ENCODE data around the gene KIF1A. TPM values are rescaled to one million over a fixed set of nuclear protein-coding genes. Genes with fewer than 3 reads are reported as not detected.

The KIF1A gene
- total RNA-seq, 1 donor from 2014 or later = 10.2 TPM

DNA sequence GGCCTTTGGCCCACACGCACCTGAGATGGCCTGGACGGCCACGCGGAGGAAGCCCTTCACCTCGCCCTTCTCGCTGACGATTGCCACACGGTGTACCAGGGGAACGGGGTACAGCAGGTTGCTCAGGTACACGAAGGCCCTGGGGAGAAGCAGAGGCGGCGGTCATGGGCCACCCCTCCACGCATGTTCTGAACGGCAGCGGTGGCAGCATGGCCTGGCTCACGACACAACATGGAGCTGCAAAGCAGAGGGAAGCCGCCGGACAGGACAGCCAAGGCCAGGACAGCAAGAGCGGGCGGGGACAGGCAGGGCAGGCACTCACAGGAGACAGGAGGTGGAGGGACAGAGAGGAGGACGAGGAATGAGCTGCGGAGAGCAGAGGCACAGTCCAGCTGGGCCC lies 69.6 kb downstream of the KIF1A start:
- intact Hi-C loops (cut with DNase I) = no loop called here

DNA sequence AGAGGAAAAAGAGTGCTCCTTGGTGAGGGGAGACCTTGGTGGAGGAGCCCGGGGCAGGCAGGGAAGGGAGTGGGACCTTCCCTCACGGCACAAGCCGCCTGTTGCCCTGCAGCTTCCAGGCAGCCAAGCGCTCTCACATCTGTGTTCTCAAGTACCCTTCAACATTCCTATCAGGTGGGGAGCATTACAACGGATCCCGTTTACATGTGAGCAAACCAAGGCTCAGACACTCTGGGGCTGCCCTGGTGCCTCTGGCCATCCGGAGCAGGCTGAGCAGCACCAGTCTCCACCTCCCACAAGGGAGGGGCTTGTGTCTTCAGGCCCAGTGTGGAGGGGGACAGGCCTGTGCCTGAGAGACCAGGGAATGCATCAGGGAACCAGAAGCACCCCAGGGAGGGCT lies 70.5 kb downstream of the KIF1A start:
- intact Hi-C loops (cut with DNase I) = no loop called here

More for the DNA sequence above, 69.6 kb downstream of the KIF1A start:
- no peak for DNase-seq (ENCODE audit: low spot score)

DNA sequence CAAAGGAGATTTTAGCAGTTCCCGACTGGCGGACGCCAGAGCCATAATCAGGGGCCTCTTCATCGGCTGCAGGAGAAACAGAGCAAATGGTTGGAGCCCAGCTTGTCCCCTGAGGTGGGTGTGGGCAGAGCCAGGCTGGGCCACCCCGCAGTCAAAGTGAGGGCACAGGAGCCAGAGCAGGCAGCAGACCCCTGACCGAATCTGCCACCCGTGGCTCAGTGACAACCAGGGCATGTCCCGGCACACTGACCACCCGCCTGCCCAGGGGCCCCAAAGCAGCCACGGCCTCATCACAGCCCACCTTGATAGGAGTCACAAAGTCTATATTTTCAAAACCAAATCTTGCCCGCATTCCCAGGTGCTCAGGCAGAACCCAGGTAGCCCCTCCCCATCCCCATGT lies 72.8 kb downstream of the KIF1A start:
- DNase-seq (ENCODE audit: low spot score) = no peak
- intact Hi-C loops (cut with DNase I) = no loop called here

More for the DNA sequence above, 70.5 kb downstream of the KIF1A start:
- no peak for DNase-seq (ENCODE audit: low spot score)

DNA sequence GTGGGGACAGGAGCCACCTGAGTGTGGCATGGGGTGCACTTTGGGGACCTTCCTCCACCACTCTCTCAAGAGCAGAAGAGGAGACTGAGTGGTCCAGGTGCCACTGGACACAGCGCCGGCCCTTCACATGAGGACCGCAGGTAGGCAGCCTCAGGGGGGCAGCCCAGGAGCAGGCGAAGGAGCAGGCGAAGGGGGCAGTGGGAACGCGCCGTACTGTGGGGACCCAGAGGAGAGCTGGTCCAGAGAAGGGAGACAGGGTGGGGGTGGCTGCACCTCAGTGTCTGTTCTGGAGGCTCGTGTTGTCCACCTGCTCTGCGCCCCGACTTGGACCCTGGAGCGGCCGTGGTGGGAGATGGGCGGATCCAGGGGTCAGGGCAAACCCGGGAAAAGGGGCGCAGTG lies 73.3 kb downstream of the KIF1A start:
- intact Hi-C loops (cut with DNase I) = no loop called here
- no peak for DNase-seq (ENCODE audit: low spot score)

DNA sequence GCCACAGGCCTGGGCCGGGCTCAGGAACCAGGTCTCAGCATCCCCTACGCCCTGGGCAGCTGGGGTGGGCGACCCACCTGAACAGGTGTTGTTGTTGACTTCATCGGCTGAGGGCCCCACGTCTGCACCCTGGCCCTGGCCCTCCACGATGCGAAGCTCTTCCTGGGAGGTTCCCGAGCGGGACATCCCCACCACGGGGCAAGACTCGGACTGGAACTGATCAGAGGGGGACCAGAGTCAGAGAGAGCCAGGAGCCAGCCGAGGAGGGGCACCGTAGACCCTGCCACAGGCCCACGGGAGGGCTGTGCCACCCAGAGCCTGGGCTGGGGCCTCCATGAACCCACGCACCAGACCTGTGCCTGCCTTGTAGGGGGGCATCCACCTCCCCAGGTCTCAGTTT lies 74.1 kb downstream of the KIF1A start:
- intact Hi-C loops (cut with DNase I) = no loop called here
- DNase-seq (ENCODE audit: low spot score) = no peak

DNA sequence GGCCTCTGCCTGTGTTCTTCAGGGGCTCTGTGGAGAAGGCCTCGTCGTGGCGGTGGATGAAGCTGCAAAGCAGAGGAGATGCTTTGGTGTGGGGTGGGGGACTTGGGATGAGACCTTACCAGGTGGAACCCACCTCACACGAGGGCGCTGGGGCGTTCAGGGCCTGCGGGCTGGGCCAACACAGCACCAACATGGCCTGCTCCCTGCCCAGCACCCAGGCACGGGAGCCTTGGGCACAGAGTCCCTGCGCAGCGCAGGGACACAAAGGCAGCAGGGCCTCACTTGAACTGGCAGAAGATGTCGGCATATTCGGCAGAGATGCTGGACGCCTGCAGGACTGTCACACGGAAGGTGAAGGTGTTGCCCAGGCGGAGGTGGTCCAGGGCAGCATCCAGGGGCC lies 74.6 kb downstream of the KIF1A start:
- intact Hi-C loops (cut with DNase I) = no loop called here
- no peak for DNase-seq (ENCODE audit: low spot score)

DNA sequence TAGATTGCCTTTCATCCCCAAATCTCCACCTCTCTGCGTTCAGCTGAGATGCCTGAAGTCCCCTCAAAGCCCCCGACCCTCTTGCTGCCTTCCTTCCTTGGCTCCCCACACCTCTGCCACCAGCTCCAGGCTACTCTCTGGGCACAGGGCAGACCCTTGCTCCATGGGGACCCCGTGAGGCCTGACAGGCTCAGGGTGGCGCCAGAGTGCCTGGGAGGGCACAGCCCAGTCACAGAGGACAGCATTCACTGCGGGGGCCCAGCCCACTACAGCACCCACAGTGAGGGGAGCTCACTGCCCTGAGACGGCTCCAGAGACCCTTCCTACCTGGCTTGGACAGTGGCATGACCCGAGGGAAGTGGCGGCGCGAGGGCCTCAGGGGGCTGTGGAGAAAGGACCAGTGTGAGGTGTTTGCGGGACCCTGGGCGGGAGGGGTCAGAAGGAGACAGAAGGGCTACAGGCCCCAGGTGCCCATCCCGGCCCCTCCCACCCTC lies 77.4 kb downstream of the KIF1A start:
- intact Hi-C loops (cut with DNase I) = no loop called here

DNA sequence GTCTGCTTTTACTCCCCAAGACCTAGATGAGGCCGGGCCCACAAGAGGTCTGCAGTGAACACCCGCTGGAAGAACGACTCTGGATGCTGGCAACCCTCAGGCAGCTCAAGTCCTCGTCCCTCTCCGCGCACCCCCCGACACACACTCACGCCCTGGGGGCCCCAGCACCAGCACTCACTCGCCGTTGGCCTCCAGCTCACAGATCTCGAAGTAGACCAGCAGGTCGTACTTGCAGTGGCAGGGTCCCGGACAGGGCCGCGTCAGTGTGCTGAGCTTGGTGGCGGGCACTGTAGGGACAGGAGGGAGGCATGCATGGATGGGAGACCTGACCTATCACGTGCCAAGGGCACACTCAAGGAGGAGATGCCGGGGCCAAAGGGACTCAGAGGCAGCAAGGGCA lies 78.9 kb downstream of the KIF1A start:
- intact Hi-C loops (cut with DNase I) = no loop called here
- no peak for DNase-seq (ENCODE audit: low spot score)

More for the DNA sequence above, 77.4 kb downstream of the KIF1A start:
- no peak for DNase-seq (ENCODE audit: low spot score)

DNA sequence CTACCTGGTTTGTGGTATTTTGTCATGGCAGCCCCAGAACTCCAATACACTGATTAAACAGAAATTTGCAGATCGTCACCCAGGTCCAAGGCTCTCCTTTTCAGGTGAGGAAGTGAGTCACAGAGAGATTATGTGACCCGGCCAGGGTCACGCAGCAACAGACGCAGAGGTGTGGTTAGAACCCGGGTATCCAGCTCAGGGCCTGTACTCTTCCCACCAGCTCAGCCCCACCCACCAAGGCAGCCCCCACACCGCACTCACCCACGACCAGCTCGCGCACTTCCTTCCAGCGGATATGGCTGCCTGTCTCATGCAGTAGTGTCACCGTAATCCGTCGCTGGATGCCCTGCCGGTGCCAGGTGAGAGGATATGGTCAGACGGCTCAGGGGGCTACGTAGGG lies 80.2 kb downstream of the KIF1A start:
- intact Hi-C loops (cut with DNase I) = no loop called here
- no peak for DNase-seq (ENCODE audit: low spot score)

DNA sequence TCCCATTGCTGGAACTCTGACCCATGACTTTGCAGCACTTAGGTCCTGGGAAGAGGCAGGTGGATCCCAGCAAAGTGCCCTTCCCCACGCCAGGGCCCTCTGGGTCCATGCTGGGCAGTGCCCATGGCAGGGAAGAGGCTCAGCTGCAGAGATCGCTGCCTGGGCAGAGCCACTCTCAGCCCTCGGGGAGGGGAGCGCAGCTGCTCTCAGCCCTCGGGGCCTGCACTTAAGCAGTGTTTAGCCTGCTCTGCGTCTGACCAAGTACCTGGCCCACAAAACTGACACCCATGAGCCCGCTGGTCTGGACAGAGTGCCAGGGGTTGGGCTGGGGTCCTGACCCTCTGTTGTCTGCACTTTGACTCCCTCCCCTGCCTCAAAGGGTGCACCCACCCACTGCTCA lies 82.1 kb downstream of the KIF1A start:
- intact Hi-C loops (cut with DNase I) = no loop called here
- no peak for DNase-seq (ENCODE audit: low spot score)

DNA sequence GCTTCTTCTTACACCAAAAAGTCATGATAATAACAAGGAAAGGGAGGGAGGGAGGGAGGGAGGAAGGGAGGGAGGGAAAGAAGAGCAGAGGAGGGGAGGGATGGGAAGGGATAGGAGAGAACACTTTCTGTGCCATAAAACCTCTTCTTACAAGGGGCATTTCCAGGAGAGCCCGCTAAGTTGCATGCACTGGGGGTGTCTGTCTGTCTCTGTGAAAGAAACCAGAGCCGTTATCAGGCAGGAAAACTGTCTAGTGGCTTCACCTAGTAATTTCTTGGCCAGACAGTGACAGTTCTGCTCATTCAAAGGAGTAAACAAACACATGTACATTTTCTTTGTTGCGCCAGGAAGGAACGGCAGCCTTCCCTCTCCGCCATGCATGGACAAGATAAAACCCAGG lies 82.5 kb downstream of the KIF1A start:
- DNase-seq (ENCODE audit: low spot score) = no peak
- intact Hi-C loops (cut with DNase I) = no loop called here

DNA sequence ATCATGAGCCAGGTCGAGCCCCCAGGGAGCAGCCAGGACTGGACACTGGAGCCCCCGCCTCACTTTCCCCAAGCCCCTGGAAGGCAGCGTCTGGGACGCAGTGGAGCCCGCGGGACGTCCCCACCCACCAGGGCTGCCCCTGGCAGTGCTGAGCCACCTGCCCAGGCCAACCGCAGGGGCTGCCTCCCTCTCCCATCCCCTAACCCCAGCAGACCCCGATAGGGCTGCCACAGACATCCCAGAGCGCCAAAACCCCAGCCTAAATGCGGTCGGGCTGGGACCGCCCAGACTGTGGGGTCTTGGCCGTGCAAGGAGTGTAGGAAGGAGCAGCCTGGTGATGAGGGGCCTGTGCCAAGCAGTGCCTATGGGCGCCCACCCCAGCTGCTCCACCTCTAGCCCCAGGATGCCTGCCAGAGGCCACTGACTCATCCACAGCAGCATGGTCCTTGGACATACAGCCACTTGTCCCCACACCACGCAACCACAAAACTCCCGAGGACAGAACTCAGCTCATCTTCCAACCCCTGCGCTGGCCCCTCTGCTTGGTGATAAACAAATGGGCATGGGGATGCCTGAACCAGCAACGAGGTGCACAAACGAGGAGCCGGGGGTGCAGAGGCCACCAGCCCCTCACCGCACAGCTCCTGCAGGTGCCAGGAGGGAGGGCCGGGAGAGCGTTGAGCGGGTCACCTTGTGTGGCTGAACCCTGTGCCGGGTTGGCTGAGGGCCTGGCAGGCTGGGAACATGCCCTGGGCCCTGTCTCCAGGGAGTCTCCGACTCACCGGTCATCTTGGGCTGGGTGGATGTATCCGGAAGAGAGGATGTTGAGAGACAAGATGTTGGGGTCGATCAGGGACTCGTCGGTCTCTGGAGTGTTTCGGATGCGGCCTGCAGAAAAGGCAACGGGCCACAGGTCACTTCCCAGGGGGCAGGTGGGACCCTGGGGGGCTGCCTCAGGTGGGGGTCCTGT lies 83.5 kb downstream of the KIF1A start:
- no peak for DNase-seq (ENCODE audit: low spot score)
- intact Hi-C loops (cut with DNase I) = no loop called here

DNA sequence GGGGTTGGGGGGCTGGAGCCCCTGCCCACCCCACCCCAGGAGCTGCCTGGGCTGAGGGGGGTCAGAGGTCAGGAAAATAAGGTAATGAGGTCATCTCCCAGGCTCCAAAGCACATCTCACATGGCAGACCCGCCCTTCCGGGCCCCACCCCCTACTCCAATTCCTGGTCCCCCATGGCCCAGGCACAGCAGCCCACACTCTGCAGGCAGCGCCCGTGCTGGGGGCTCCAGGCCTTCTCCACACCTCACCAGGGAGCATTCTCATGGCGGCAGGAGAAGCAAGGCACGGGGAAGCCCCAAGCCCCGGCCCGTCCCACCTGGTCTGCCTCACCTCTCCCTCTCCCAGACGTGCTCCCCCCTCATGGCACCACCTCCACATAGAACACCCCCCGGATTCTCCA lies 84.5 kb downstream of the KIF1A start:
- no peak for DNase-seq (ENCODE audit: low spot score)
- intact Hi-C loops (cut with DNase I) = no loop called here

DNA sequence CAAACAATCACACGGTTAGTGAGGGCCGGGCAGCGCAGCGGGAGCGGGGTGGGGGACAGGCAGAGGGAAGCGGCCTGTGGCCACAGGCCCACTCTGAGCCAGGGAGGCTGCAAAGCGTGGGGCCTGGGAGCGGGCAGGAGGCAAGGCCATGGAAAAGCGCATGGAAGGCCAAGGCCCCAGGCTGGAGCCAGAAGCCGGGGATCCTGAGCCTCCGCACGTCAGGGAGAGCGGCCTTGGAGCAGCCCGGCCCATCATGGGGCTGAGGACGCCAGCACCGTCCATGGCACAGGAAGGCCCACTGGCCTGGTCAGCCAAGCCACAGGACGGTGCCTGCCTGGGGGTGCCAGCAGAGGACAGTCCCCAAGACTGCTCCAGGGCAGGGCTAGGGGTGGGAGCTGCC lies 85.3 kb downstream of the KIF1A start:
- DNase-seq (ENCODE audit: low spot score) = no peak
- intact Hi-C loops (cut with DNase I) = no loop called here

DNA sequence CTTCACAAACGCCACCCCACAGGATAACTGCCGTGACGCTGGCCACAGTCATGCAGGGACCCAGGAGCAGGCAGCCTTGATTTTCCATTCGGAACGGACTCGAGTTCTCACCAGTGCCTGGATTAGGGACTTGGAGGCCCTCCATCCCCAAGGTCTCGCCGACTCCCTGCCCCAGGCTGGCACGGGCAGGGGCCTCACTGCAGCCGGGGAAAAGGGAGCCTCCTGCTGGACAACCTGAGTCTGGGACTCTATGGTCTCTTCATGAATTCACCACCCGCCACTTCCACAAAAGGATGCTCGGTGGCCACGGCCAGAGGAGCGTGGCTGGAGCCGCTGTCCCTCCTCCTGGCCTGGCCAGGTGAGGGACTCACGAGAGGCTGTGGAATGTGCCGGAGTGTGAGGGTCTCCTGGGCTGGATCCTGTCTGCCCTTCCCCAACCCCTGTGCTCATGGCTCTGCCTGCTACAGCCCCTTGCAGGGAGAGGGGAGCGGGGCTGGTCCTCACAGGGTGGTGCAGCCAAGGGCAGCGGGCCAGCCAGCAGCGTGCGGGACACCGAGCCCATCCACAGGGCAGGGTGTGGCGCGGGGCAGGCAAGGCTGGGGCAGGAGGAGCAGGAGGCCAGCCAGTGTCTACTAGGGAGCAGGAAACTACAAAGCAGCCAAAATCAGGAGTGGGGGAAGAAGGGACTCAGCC lies 86.1 kb downstream of the KIF1A start:
- intact Hi-C loops (cut with DNase I) = no loop called here
- no peak for DNase-seq (ENCODE audit: low spot score)

DNA sequence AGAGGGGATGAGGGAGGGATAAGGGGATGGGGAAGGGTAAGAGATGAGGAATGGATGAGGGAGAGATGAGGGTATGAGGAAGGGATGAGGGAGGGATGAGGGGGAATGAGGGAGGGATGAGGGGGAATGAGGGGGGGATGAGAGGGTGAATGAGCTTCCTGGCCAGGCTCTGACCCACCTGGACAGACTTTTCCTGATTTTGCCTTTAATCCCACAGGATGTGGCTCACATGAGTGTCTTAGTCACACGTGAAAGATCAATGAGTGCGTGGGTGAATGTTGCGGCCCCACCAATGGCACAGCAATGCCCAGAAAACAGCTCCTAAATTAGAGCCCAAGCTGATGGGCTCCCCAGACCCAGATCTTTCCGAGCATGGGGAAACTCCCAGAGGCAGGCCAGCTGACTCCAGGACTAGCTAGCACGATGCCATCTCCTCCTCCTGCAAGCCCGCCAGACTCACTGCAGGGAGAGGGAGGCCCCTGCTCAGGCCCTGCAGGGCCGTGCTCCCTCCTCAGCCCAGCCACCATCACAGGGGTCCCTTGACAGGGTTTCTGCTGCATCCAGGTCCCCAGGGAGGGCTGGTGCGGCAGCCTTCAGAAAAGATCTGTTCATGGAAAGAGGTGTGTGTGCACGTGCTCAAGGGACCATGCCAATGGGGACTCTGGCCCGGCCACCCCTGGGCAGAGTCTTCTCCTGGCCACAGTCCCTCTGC lies 87.0 kb downstream of the KIF1A start:
- intact Hi-C loops (cut with DNase I) = no loop called here
- no peak for DNase-seq (ENCODE audit: low spot score)

DNA sequence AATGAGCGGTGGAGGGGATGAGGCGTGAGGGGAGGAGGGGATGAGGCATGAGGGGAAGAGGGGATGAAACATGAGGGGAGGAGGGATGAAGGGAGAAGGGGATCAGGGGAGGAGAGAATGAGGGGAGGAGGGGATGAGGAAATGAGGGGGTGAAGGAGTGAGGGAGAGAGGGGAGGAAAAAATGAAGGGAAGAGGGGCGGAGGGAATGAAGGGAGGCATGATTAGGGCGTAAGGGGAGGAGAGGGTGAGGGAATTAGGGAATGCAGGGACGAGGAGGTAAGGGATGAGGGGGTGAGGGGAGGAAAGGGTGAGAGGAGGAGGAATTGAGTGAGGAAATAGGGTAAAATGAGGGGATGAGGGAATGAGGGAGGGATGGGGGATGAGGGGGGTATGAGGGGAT lies 87.8 kb downstream of the KIF1A start:
- intact Hi-C loops (cut with DNase I) = no loop called here

DNA sequence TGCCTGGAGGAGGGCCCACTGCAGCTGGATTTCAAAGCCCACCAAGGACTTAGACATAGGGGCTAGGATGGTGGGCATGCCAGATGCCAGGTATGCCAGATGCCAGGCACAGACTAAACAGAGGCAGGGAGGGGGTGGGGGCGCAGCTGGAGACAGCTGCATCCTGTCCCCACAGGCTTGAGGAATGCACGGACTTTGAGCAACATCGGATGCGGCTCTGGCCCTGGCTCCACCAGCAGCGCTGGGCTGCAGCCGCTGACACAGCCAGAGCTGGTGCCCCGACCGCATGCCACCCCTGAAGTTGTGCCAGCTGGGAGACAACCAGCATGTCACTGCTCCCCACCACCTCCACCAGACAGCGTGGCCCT lies 88.9 kb downstream of the KIF1A start:
- no peak for DNase-seq (ENCODE audit: low spot score)
- intact Hi-C loops (cut with DNase I) = no loop called here

More for the DNA sequence above, 87.8 kb downstream of the KIF1A start:
- DNase-seq (ENCODE audit: low spot score) = no peak

DNA sequence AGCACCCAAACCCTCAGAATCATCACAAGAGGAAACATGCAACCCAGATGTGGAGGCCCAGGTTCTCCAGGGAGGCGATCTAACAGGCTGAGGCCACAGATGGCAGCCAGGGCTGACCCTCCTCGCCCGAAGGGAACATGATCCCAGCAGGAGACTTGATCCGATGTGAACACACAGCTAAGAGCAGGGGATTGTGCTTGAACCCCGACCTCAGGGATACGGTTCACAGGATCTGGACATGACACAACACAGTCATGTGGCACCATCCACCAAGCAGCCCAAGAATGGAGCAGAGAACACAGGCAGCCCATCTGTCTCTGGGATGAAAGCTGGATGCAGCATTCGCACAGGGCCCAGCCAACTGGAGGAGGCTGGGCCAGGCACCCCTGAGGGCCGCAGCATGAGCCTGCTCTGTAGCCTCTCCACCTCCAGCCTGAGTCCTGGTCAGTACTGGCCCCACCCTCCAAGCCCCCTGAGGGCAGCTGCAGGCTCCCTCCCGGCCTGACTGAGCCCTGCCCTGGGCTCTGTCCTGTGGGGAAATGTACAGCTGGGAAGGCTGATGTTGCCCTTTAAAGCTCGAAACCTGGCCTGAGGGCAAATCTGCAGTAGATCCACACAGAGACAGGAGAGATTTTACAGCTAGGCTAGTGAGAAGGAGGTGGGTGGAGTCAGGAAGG lies 89.4 kb downstream of the KIF1A start:
- no peak for DNase-seq (ENCODE audit: low spot score)
- intact Hi-C loops (cut with DNase I) = no loop called here

DNA sequence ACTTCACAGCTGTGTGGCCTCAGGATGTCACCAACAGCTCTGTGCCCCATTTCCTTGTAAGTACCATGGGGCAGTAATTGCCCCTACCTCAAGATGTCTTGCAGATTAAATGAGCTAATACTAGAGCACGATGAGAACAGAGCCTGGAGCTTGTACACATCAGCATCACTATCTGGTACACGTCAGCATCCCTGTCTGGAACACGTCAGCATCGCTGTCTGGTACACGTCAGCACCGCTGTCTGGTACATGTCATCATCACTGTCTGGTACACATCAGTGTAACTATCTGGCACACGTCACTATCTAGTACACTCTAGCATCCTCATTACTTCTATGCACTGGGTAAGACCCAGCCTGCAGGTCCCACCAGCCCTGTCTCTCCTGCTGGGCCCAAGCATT lies 91.2 kb downstream of the KIF1A start:
- intact Hi-C loops (cut with DNase I) = no loop called here
- DNase-seq (ENCODE audit: low spot score) = no peak

All from cardiac septum (tissue), 1 donor.